Endothelial cell of umbilical vein (primary cell): Measurements from ENCODE around the gene PSMD5. TPM values are rescaled to one million over a fixed set of nuclear protein-coding genes. Genes with fewer than 3 reads are reported as not detected.

Experiments used
- BruUV-seq: library from RNA; stranded (reverse); fragments of 400-500 nt; replicated peaks from 2 replicates; lab custom pipeline; 2021; lab: Mats Ljungman, UMichigan
- CTCF ChIA-PET: fragments of 300-600, 350-600 bp; sonication (Branson Sonifier 250); formaldehyde crosslinking; loops from one replicate; lab custom pipeline; 2021; ENCODE audit warnings: antibody characterized with exemption, inconsistent platforms; lab: Charles Lee
- POLR2A ChIA-PET: fragments of 300-600, 350-600 bp; sonication (Branson Sonifier 250); formaldehyde crosslinking; loops from one replicate; lab custom pipeline; 2021; ENCODE audit warnings: antibody characterized with exemption, inconsistent platforms; lab: Charles Lee
- DNase-seq: peaks from one replicate; pipeline ENCODE4 v3.0.0-alpha.2; 2011; ENCODE audit warnings: low read depth, low spot score
- FAIRE-seq: peaks from 2 replicates; lab custom pipeline; 2011; peaks lifted over from hg19 to GRCh38; lab: Jason Lieb, UNC
- H2AFZ ChIP-seq: 2 replicates; pipeline ENCODE4 v1.6.0; 2012; ENCODE audit warnings: low read depth, low read length, control low read depth, inconsistent platforms
- H3K27ac ChIP-seq: 2 replicates; pipeline ENCODE4 v1.5.1; 2011; ENCODE audit warnings: low read depth, mild to moderate bottlenecking, control low read depth, low read length, moderate library complexity; ENCODE audit not compliant: insufficient read depth
- H3K27me3 ChIP-seq, 2 experiments: 2 replicates each; pipeline versions ENCODE4 v1.6.0 to v1.6.1; 2011; ENCODE audit warnings: low read length in 2 of 2, mixed read lengths in 1 of 2; ENCODE audit not compliant: control insufficient read depth in 2 of 2, insufficient read depth in 2 of 2
- H3K36me3 ChIP-seq, 2 experiments: 2 replicates in 1 of 2; 3 replicates in 1 of 2; pipeline ENCODE4 v1.5.1; 2011; ENCODE audit warnings: low read length in 2 of 2, mild to moderate bottlenecking in 1 of 2, moderate library complexity in 1 of 2; ENCODE audit not compliant: control insufficient read depth in 2 of 2, insufficient read depth in 2 of 2; ENCODE audit errors: extremely low read depth in 1 of 2
- H3K4me1 ChIP-seq: 3 replicates; pipeline ENCODE4 v1.5.1; 2011; ENCODE audit warnings: mild to moderate bottlenecking, low read length; ENCODE audit not compliant: control insufficient read depth, insufficient read depth; ENCODE audit errors: extremely low read depth
- H3K4me2 ChIP-seq: 2 replicates; pipeline ENCODE4 v1.6.1; 2011; ENCODE audit warnings: low read length, control low read depth, mixed read lengths; ENCODE audit not compliant: insufficient read depth
- H3K4me3 ChIP-seq, 3 experiments: fragments of 200-600 bp in 1 of 3; sonication (generic), shearing (Covaris generic) in 1 of 3; replicated peaks in 1 of 3; 2 replicates each; pipeline ENCODE4 v1.5.1; 2011 to 2016; ENCODE audit warnings: control low read depth in 3 of 3, low read length in 3 of 3, mild to moderate bottlenecking in 2 of 3, inconsistent platforms in 1 of 3, low read depth in 1 of 3, moderate library complexity in 1 of 3; ENCODE audit not compliant: insufficient read depth in 1 of 3
- H3K79me2 ChIP-seq: 2 replicates; pipeline ENCODE4 v1.6.0; 2012; ENCODE audit warnings: low read length, inconsistent platforms; ENCODE audit not compliant: control insufficient read depth, insufficient read depth
- H3K9ac ChIP-seq: replicated peaks from 2 replicates; pipeline ENCODE3; 2011; ENCODE audit warnings: low read length, control low read depth; ENCODE audit not compliant: insufficient read depth; ENCODE audit errors: extremely low read depth
- H3K9me1 ChIP-seq: replicated peaks from 3 replicates; pipeline ENCODE4 v1.6.0; 2011; ENCODE audit warnings: mild to moderate bottlenecking, low read length; ENCODE audit not compliant: control insufficient read depth, insufficient read depth; ENCODE audit errors: extremely low read depth
- H3K9me3 ChIP-seq: replicated peaks from 2 replicates; pipeline ENCODE4 v1.5.1; 2012; ENCODE audit warnings: low read length, inconsistent platforms; ENCODE audit not compliant: control insufficient read depth, insufficient read depth
- H4K20me1 ChIP-seq: replicated peaks from 2 replicates; pipeline ENCODE3; 2011; ENCODE audit warnings: mild to moderate bottlenecking, low read length; ENCODE audit not compliant: control insufficient read depth, insufficient read depth; ENCODE audit errors: extremely low read depth
- EZH2 ChIP-seq: IDR thresholded peaks from 2 replicates; pipeline ENCODE4 v1.6.1; 2012; ENCODE audit warnings: borderline replicate concordance, low read depth, mild to moderate bottlenecking, moderate library complexity, low read length, inconsistent platforms; ENCODE audit not compliant: severe bottlenecking
- FOS ChIP-seq: IDR thresholded peaks from 2 replicates; pipeline ENCODE4 v1.6.1; 2011; ENCODE audit warnings: mild to moderate bottlenecking, low read length, moderate library complexity, borderline replicate concordance; ENCODE audit not compliant: insufficient read depth
- GATA2 ChIP-seq: IDR thresholded peaks from 2 replicates; pipeline ENCODE4 v1.7.0; 2011; ENCODE audit warnings: low read depth, mild to moderate bottlenecking, moderate library complexity, mixed read lengths, low read length; ENCODE audit not compliant: insufficient read length, insufficient read depth
- JUN ChIP-seq: IDR thresholded peaks from 2 replicates; pipeline ENCODE4 v1.6.1; 2011; ENCODE audit warnings: borderline replicate concordance, low read depth; ENCODE audit not compliant: insufficient read length, insufficient read depth
- MYC ChIP-seq: IDR thresholded peaks from one replicate; pipeline ENCODE4 v1.6.1; 2011; ENCODE audit warnings: mild to moderate bottlenecking, low read depth, low read length
- POLR2A ChIP-seq: IDR thresholded peaks from 2 replicates; pipeline ENCODE4 v1.6.1; 2012; ENCODE audit warnings: low read depth, mild to moderate bottlenecking, control low read depth, low read length
- POLR2AphosphoS5 ChIP-seq: IDR thresholded peaks from 2 replicates; pipeline ENCODE4 v1.6.1; 2012; ENCODE audit warnings: low read depth, mild to moderate bottlenecking, control low read depth, low read length, moderate library complexity; ENCODE audit not compliant: insufficient read depth
- dilution Hi-C: fragments of 300-500 bp; cut with MboI; formaldehyde crosslinking; loops from one replicate; pipeline ENCODE4 v1.15.0; 2019; ENCODE audit warnings: low sequenced_read_pairs; ENCODE audit not compliant: extremely low pct_ligation_motif_present
- intact Hi-C: fragments of 100-400 bp; cut with micrococcal nuclease; formaldehyde crosslinking; loops from one replicate; pipeline ENCODE4 v1.10.0; 2022
- polyA plus RNA-seq, 4 experiments: library from polyadenylated mRNA; depleted of rRNA in 3 of 4; stranded (reverse) in 3 of 4; unstranded in 1 of 4; fragments of >200 nt; gene quantifications; 2 replicates each; pipeline versions ENCODE4 v1.2.1 to v1.2.3, GENCODE V29; 2011 to 2012; ENCODE audit warnings: missing spikeins in 1 of 4
- total RNA-seq: library from RNA; stranded (reverse); gene quantifications from 2 replicates; pipeline ENCODE4 v1.2.3, GENCODE V29; 2021
- TF ChIP-seq, protein P1 (sequence below): IDR thresholded peaks from 2 replicates; pipeline ENCODE4 v1.6.1; 2011; ENCODE audit not compliant: insufficient read depth, insufficient read length
- TF ChIP-seq, protein P2 (sequence below), 2 donors: IDR thresholded peaks; 1 replicate in 1 of 2; 2 replicates in 1 of 2; pipeline ENCODE4 v1.5.1; 2011; ENCODE audit warnings: low read length in 2 of 2, mild to moderate bottlenecking in 2 of 2, moderate library complexity in 2 of 2, control low read depth in 1 of 2, inconsistent platforms in 1 of 2, low read depth in 1 of 2; ENCODE audit not compliant: insufficient read depth in 1 of 2; ENCODE audit errors: extremely low read depth in 1 of 2

Gene PSMD5
- total and polyA plus RNA-seq, 2 donors (not counting 3 experiments of a cell fraction or from before 2014, with no cell fraction given): 20.4 to 70.2 TPM

DNA sequence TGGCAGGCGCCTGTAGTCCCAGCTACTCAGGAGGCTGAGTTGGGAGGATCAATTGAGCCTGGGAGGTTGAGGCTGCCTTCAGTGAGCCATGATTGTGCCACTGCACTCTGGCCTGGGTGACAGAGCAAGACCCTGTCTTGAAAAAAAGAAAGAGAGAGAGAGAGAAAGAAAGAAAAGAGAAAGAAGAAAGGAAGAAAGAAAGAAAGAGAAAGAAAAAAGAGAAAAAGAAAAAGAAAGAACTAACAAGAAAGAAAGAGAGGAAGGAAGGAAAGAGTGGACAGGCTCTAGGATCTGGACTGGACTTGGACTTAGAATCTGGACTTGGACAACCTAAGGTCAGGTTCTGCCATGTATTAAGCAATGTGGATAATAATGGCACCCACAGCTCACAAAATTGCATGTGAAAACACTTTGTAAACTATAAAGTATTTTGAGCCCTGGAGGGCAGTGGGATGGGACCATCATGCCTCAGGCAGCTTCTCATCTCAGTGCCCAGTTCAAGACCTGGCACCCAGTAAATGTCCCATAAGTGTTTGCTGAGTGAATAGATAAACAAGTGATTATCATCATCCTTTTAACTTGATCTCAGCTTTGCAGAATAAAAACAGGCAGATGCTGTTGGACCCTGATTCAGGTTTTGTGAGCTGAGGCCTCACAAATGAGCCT is 47.0 kb upstream of the PSMD5 start:
- Histone ChIP-seq H3K4me3 (no peak overlapping the region), H3K36me3 (no peaks in the 10 kb centered on the region), H3K9me1 (no peaks in the 10 kb centered on the region), H3K9ac (no peak overlapping the region), H2AFZ (no peak overlapping the region), H3K79me2 (no peaks in the 10 kb centered on the region), H3K27ac (no peak overlapping the region), H3K4me2 (no peak overlapping the region), H3K9me3 (no peaks in the 10 kb centered on the region), H4K20me1 (no peaks in the 10 kb centered on the region), H3K4me1 (peaks cover 23% of the 10 kb centered on the region), H3K27me3 (no peaks in the 10 kb centered on the region)
- TF ChIP-seq POLR2A: no peak
- TF ChIP-seq, protein P1, sequence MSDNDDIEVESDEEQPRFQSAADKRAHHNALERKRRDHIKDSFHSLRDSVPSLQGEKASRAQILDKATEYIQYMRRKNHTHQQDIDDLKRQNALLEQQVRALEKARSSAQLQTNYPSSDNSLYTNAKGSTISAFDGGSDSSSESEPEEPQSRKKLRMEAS: no peak
- no peak for TF ChIP-seq JUN
- TF ChIP-seq, protein P2, sequence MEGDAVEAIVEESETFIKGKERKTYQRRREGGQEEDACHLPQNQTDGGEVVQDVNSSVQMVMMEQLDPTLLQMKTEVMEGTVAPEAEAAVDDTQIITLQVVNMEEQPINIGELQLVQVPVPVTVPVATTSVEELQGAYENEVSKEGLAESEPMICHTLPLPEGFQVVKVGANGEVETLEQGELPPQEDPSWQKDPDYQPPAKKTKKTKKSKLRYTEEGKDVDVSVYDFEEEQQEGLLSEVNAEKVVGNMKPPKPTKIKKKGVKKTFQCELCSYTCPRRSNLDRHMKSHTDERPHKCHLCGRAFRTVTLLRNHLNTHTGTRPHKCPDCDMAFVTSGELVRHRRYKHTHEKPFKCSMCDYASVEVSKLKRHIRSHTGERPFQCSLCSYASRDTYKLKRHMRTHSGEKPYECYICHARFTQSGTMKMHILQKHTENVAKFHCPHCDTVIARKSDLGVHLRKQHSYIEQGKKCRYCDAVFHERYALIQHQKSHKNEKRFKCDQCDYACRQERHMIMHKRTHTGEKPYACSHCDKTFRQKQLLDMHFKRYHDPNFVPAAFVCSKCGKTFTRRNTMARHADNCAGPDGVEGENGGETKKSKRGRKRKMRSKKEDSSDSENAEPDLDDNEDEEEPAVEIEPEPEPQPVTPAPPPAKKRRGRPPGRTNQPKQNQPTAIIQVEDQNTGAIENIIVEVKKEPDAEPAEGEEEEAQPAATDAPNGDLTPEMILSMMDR (IDR thresholded peaks at IDR 0.05; ENCODE audit: extremely low read depth in 1 of 2, insufficient read depth in 1 of 2, low read depth in 1 of 2, low read length in 2 of 2): no peak
- no peak for TF ChIP-seq MYC
- TF ChIP-seq FOS: no peak
- no peak for TF ChIP-seq POLR2AphosphoS5
- TF ChIP-seq GATA2: no peak
- TF ChIP-seq EZH2: no peak
- dilution Hi-C loops: no loop called here
- intact Hi-C loops: no loop called here
- ChIA-PET POLR2A (interaction anchor here (0.6 kb wide), 2 partner anchors 175 to 405 kb away, joined by 4 to 6 read pairs; no protein-coding TSS in a partner anchor), CTCF (interaction anchor here (1.1 to 3.1 kb wide), 4 partner anchors 13 to 92 kb away, joined by 3 to 9 read pairs (median 8); partner anchors contain the start of gene PHF19)
- no TSS peak for BruUV-seq
- no peak for DNase-seq
- FAIRE-seq: no peak
